Measurements from ENCODE around the gene LRRC28. TPM values are rescaled to one million over a fixed set of nuclear protein-coding genes. Genes with fewer than 3 reads are reported as not detected.

LRRC28 gene
- total RNA-seq, 4 donors from 2014 or later, result 29.3 to 39.7 (median 34.8) TPM

DNA sequence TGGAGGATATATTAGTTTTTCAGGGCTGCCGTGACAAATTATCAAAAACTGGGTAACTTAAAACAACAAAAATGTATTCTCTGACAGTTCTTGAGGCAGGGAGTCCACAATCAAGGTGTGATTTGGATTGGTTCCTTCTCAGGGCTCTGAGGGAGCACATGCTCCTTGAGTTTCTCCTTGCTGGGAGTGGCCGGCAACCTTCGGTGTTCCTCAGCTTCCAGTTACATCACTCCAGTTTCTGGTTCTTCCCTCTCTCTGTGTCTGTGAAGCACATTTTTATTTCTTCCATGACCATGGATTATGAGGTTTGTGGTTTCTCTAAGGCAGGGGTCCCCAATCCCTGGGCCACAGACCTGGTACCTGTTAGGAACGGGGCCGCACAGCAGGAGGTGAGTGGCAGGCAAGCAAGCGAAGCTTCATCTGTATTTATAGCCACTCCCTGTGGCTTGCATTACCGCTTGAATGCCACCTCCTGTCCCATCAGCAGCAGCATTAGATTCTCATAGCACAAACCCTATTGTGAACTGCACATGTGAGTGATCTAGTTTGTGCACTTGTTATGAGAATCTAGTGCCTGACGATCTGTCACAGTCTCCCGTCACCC lies 24.3 kb downstream of the LRRC28 start:
- no peak for DNase-seq (ENCODE audit: low spot score in 2 of 2)
- H3K4me3 ChIP-seq (ENCODE audit: low read depth, poor library complexity, severe bottlenecking), result no peak overlapping the region
- 83 to 92% methylated on average over 9 of the region's 9 CpGs for WGBS, 2 donors
- TF ChIP-seq POLR2A (IDR thresholded peaks at IDR 0.05), result no peak
- TF ChIP-seq, protein P1, sequence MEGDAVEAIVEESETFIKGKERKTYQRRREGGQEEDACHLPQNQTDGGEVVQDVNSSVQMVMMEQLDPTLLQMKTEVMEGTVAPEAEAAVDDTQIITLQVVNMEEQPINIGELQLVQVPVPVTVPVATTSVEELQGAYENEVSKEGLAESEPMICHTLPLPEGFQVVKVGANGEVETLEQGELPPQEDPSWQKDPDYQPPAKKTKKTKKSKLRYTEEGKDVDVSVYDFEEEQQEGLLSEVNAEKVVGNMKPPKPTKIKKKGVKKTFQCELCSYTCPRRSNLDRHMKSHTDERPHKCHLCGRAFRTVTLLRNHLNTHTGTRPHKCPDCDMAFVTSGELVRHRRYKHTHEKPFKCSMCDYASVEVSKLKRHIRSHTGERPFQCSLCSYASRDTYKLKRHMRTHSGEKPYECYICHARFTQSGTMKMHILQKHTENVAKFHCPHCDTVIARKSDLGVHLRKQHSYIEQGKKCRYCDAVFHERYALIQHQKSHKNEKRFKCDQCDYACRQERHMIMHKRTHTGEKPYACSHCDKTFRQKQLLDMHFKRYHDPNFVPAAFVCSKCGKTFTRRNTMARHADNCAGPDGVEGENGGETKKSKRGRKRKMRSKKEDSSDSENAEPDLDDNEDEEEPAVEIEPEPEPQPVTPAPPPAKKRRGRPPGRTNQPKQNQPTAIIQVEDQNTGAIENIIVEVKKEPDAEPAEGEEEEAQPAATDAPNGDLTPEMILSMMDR (IDR thresholded peaks at IDR 0.05), result no peak
- intact Hi-C loops (cut with DNase I; ENCODE audit: low total_unique reads), result loop anchor here (10.0 kb wide), 1 partner anchor 469 kb away; no protein-coding TSS in a partner anchor

DNA sequence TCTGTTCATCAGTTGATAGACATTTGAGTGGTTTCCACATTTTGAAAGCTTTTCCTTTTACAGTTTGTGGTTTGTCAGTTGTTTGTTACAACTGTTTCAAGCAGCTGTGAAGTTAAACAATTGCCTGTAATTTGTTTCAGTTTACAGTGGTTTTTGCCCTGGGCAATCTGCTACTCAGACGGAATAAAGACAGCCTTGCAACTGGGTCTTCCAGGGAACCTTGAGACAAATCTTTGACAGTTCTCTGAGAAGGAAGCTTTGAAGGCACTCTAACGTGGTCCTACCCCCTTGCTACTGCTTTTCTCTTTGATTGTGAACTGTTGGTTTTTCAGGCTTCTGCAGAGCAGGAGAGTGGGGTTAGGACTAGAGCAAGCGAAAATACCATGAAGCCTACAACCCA lies 28.0 kb downstream of the LRRC28 start:
- TF ChIP-seq, protein P1 (IDR thresholded peaks at IDR 0.05), result no peak
- TF ChIP-seq POLR2A (IDR thresholded peaks at IDR 0.05), result no peak
- 81 to 85% methylated on average over 3 of the region's 3 CpGs for WGBS, 2 donors

DNA sequence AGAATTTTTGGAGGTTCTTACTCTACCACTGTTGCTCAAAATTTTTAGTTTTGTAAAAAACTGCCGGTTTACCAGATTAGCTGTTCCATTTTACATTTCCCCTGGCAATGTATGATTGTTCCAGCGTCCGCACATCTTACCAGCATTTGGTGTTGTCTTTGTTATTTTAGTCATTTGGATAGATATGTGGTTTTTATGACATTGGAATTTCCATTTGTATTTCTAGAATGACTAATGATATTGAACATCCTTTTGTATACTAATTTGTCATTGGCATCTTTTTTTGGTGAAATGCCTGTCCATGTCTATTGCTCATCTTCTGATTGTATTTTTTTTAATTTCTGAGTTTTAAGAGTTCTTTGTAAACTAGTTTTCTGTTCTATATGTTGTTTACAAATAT lies 28.5 kb downstream of the LRRC28 start:
- intact Hi-C loops (cut with DNase I; ENCODE audit: low total_unique reads), result loop anchor here (10.0 kb wide), 2 partner anchors 425 to 465 kb away; no protein-coding TSS in a partner anchor
- H3K4me3 ChIP-seq (ENCODE audit: low read depth, poor library complexity, severe bottlenecking), result no peak overlapping the region
- no peak for TF ChIP-seq POLR2A (IDR thresholded peaks at IDR 0.05)
- TF ChIP-seq, protein P1 (IDR thresholded peaks at IDR 0.05), result no peak
- DNase-seq (ENCODE audit: low spot score in 2 of 2), result no peak
- WGBS, 2 donors, result 77 to 92% methylated on average over 3 of the region's 3 CpGs

More for the DNA sequence above, 28.0 kb downstream of the LRRC28 start:
- H3K4me3 ChIP-seq (ENCODE audit: low read depth, poor library complexity, severe bottlenecking), result no peak overlapping the region
- intact Hi-C loops (cut with DNase I; ENCODE audit: low total_unique reads), result loop anchor here (10.0 kb wide), 1 partner anchor 466 kb away; no protein-coding TSS in a partner anchor
- DNase-seq (ENCODE audit: low spot score in 2 of 2), result no peak

DNA sequence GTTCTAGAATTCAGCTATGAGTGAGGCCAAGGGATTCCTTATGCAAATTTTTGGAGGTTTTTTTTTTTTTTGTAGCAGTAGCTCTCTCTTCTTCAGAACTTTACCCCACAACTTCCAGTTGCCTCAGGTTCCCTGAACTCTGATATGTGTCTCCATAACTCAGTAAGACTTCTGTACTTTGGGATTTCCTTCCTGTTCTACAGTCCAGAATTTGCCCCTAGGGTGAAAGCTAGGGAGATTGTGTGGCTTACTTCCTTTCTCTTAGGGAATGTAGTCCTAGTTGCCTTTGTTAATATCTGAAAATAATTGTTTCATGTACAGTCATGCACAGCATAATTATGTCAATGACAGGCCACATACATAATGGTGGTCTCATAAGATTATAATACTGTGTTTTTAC lies 30.8 kb downstream of the LRRC28 start:
- no peak for TF ChIP-seq POLR2A (IDR thresholded peaks at IDR 0.05)
- TF ChIP-seq, protein P1 (IDR thresholded peaks at IDR 0.05), result no peak
- DNase-seq (ENCODE audit: low spot score in 2 of 2), result no peak
- no peak overlapping the region for H3K4me3 ChIP-seq (ENCODE audit: low read depth, poor library complexity, severe bottlenecking)
- intact Hi-C loops (cut with DNase I; ENCODE audit: low total_unique reads), result loop anchor here (10.0 kb wide), 1 partner anchor 423 kb away; no protein-coding TSS in a partner anchor

DNA sequence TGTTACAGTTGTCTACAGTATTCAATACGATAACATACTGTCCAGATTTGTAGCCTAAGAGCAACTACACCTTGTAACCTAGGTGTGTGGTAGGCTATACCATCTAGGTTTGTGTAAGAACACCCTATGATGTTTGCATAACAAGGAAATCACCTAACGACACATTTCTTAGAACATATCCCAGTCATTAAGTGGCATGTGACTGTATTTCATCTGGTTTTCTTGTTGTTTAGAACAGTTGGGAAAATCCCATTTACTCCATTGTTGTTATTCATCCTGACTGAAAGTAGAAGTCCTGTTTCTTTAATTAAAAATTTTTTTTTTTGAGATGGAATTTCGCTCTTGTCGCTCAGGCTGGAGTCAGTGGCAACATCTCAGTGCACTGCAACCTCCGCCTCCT lies 31.3 kb downstream of the LRRC28 start:
- no peak for DNase-seq (ENCODE audit: low spot score in 2 of 2)
- no peak for TF ChIP-seq POLR2A (IDR thresholded peaks at IDR 0.05)
- no peak overlapping the region for H3K4me3 ChIP-seq (ENCODE audit: low read depth, poor library complexity, severe bottlenecking)
- 95 to 97% methylated on average over 5 of the region's 5 CpGs for WGBS, 2 donors
- intact Hi-C loops (cut with DNase I; ENCODE audit: low total_unique reads), result loop anchor here (10.0 kb wide), 1 partner anchor 422 kb away; no protein-coding TSS in a partner anchor

DNA sequence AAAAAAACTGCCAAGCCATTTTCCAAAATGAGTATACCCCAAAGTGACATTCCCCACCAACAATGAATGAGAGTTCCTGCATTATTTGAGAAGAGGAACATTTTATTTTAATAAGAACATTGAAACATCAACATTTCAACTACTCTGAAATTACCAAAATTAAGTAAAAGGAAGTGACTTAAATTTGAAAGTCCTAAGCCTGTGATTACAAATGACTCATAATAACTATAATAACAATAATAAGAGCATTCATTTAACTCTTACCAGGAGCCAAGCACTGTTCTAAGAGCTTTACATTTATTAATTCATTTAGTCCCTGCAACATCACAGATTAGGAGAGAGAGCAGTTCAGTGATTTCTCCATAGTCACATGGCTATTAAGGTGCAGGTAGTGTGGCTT lies 32.4 kb downstream of the LRRC28 start:
- no peak for DNase-seq (ENCODE audit: low spot score in 2 of 2)
- intact Hi-C loops (cut with DNase I; ENCODE audit: low total_unique reads), result loop anchor here (10.0 kb wide), 1 partner anchor 421 kb away; no protein-coding TSS in a partner anchor
- TF ChIP-seq POLR2A (IDR thresholded peaks at IDR 0.05), result no peak
- TF ChIP-seq, protein P1 (IDR thresholded peaks at IDR 0.05), result no peak
- H3K4me3 ChIP-seq (ENCODE audit: low read depth, poor library complexity, severe bottlenecking), result no peak overlapping the region

Data from lower leg skin (tissue), 4 donors.